ENCODE data around the gene S100A12. TPM values are rescaled to one million over a fixed set of nuclear protein-coding genes. Genes with fewer than 3 reads are reported as not detected.

S100A12 gene
- total RNA-seq, 2 experiments from 2014 or later = not detected

DNA sequence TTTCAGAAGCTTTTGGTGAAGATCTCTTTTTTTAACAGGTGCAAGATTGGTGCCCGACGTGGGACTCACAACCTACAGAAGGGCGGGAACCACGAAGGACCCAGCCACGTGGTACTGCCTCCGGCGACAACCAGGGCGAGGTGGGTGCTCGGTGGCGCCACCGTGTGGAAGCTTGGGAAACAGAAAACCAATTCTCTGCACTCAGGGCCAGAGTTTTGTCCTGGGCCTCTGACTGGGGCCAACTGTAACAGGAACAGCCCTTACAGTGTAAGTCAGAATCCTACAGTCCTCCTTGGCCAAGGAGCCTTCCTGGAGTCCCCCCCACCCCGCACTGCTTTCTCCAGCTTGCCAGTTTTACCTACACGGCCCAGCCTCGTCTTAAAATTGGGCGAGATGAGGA lies 29.3 kb upstream of the S100A12 start:
- H3K36me3 Mint-ChIP-seq (ENCODE audit: low read depth) = no peaks in the 10 kb centered on the region
- intact Hi-C loops (cut with DNase I, micrococcal nuclease) = loop anchor here (1.0 kb wide), 2 partner anchors 49 to 52 kb away; no protein-coding TSS in a partner anchor
- peak; percentile 81 for ATAC-seq
- peaks cover 9% of the 10 kb centered on the region for H3K27me3 Mint-ChIP-seq
- H3K4me1 Mint-ChIP-seq = peaks cover 12% of the 10 kb centered on the region
- no peaks in the 10 kb centered on the region for H3K9me3 Mint-ChIP-seq (ENCODE audit: low read depth)
- no peak overlapping the region for H3K4me3 Mint-ChIP-seq
- H3K27ac Mint-ChIP-seq = no peak overlapping the region
- ChIA-PET CTCF (interaction anchor here (0.7 to 3.0 kb wide), 5 partner anchors 32 to 59 kb away, joined by 3 to 14 read pairs (median 5); no protein-coding TSS in a partner anchor), POLR2A (no interaction called here)
- DNase-seq = peak; percentile 84

DNA sequence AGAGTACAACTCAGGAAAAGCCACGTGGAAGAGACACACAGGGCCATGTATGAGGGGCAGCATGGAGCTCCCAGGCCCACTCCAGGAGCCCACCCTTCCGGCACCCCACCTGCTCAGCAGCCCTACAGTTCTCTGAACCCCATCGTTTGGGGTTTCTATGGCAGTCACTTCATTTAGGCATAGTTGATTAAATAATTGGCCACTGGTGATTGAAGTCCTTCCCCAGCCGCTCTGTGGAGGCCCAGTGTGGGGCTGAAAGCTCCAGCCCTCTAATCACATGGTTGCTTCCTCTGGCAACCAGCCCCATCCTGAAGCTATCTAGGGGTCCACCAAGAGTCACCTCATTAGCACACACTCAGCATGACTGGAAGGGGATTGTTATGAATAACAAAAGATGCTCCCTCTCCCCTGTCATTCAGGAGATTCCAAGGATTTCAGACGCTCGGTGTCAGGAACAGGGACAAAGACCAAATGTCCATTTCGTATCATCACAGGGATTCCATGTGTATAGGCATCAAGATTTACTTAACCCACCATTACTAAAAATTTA lies 28.7 kb upstream of the S100A12 start:
- Mint-ChIP-seq H3K27ac (no peak overlapping the region), H3K4me3 (no peak overlapping the region), H3K36me3 (ENCODE audit: low read depth) (no peaks in the 10 kb centered on the region), H3K4me1 (peaks cover 12% of the 10 kb centered on the region), H3K27me3 (peaks cover 9% of the 10 kb centered on the region), H3K9me3 (ENCODE audit: low read depth) (no peaks in the 10 kb centered on the region)
- ATAC-seq (no peak), DNase-seq (no peak)
- CTCF ChIA-PET = interaction anchor here (0.7 to 3.0 kb wide), 5 partner anchors 31 to 58 kb away, joined by 3 to 14 read pairs (median 5); no protein-coding TSS in a partner anchor
- POLR2A ChIA-PET = no interaction called here
- intact Hi-C loops (cut with DNase I, micrococcal nuclease) = loop anchor here (1.0 kb wide), 2 partner anchors 49 to 52 kb away; no protein-coding TSS in a partner anchor

- intact Hi-C loops (cut with DNase I, micrococcal nuclease) = loop anchor here (1.0 kb wide), 2 partner anchors 48 to 51 kb away; no protein-coding TSS in a partner anchor
- Mint-ChIP-seq H3K9me3 (ENCODE audit: low read depth) (no peaks in the 10 kb centered on the region), H3K27me3 (peaks cover 8% of the 10 kb centered on the region), H3K36me3 (ENCODE audit: low read depth) (no peaks in the 10 kb centered on the region), H3K27ac (no peak overlapping the region), H3K4me1 (peaks cover 12% of the 10 kb centered on the region), H3K4me3 (no peak overlapping the region)
- ATAC-seq = no peak
- DNase-seq = no peak
- CTCF ChIA-PET = interaction anchor here (1.1 to 3.0 kb wide), 3 partner anchors 48 to 62 kb away, joined by 3 to 14 read pairs (median 7); no protein-coding TSS in a partner anchor
- POLR2A ChIA-PET = no interaction called here
These were observed 28.1 kb upstream of the S100A12 start for GRCh38 chr1:153403421-153404085.

DNA sequence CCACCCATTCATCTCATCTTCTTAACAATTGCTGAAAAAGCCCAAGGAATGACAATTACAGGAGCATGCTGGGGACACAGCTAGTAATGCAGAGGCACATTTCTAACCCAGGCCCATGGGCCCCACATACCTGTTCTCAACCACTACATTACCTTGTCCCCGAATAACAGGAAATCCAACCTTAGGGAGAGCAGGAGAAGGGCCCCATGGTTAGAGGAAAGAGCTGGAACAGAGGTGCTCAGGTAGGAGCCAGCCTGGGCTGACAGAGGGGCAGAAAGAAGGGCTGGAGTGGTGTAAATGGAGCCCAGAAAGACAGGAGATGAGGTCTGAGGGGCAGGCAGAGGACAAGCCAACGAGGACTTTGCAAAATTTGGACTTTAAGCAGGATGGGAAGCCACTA lies 26.8 kb upstream of the S100A12 start:
- ChIA-PET CTCF (interaction anchor here (0.7 to 1.3 kb wide), 4 partner anchors 9 to 64 kb away, joined by 3 to 4 read pairs (median 4); no protein-coding TSS in a partner anchor), POLR2A (no interaction called here)
- no peak for ATAC-seq
- Mint-ChIP-seq H3K27ac (no peak overlapping the region), H3K4me3 (no peak overlapping the region), H3K27me3 (peaks cover 3% of the 10 kb centered on the region), H3K4me1 (peaks cover 10% of the 10 kb centered on the region), H3K36me3 (ENCODE audit: low read depth) (no peaks in the 10 kb centered on the region), H3K9me3 (ENCODE audit: low read depth) (no peaks in the 10 kb centered on the region)
- intact Hi-C loops (cut with DNase I, micrococcal nuclease) = no loop called here
- no peak for DNase-seq

DNA sequence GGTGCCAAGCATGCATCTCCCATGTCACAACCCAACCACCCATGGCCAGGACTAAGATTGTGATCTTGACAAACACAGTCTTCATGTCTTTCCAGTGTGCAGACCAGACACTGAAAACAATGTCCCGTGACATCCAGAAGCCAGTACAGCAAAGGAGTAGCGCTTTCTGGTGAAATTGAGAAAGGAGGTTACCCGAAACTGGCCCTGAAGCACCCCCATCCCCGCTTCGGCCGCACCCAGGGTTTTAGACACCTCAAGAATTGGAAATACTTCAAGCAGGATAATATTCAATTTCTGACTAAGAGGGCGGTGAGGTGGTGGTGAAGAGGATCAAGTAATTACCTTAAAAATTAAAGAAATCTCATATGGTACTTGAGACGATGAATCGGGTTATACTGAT lies 26.0 kb upstream of the S100A12 start:
- no peak for ATAC-seq
- H3K36me3 Mint-ChIP-seq (ENCODE audit: low read depth) = no peaks in the 10 kb centered on the region
- no peak overlapping the region for H3K4me3 Mint-ChIP-seq
- ChIA-PET POLR2A (no interaction called here), CTCF (no interaction called here)
- no peak overlapping the region for H3K27ac Mint-ChIP-seq
- no peaks in the 10 kb centered on the region for H3K9me3 Mint-ChIP-seq (ENCODE audit: low read depth)
- peaks cover 3% of the 10 kb centered on the region for H3K27me3 Mint-ChIP-seq
- DNase-seq = no peak
- H3K4me1 Mint-ChIP-seq = peaks cover 3% of the 10 kb centered on the region
- intact Hi-C loops (cut with DNase I, micrococcal nuclease) = no loop called here

DNA sequence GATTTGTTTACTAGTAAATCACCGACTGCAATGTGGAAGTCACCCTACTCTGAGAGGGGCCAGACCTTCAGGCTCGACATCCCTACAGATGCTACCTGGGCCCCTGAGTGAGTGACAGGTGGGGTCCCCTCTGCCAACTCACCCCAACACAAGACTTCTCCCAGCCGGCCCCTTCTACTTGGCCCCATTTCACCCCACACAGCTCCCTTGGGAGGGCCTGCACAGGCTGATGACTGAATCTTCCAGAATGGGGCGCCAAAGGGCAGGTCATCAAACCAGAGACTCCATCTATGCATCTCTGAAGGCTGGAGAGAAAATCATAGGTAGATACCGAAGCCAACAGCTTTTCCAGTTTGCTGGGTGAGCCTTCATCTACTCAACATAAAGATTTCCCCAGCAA lies 24.8 kb upstream of the S100A12 start:
- intact Hi-C loops (cut with DNase I, micrococcal nuclease) = no loop called here
- ChIA-PET POLR2A (interaction anchor here (0.7 kb wide), 1 partner anchor 161 kb away, joined by 3 read pairs; no protein-coding TSS in a partner anchor), CTCF (no interaction called here)

GRCh38 chr1:153399401-153400055 lies 24.1 kb upstream of the S100A12 start:
- Mint-ChIP-seq H3K9me3 (ENCODE audit: low read depth) (no peaks in the 10 kb centered on the region), H3K4me3 (no peak overlapping the region), H3K27ac (no peak overlapping the region), H3K4me1 (peaks cover under 1% of the 10 kb centered on the region), H3K36me3 (ENCODE audit: low read depth) (no peaks in the 10 kb centered on the region), H3K27me3 (peaks cover 3% of the 10 kb centered on the region)
- POLR2A ChIA-PET = no interaction called here
- intact Hi-C loops (cut with DNase I, micrococcal nuclease) = no loop called here
- CTCF ChIA-PET = no interaction called here
- DNase-seq (no peak), ATAC-seq (no peak)

More for the DNA sequence above, 24.8 kb upstream of the S100A12 start:
- ATAC-seq = no peak
- DNase-seq = no peak
- H3K36me3 Mint-ChIP-seq (ENCODE audit: low read depth) = no peaks in the 10 kb centered on the region
- no peaks in the 10 kb centered on the region for H3K9me3 Mint-ChIP-seq (ENCODE audit: low read depth)
- H3K4me3 Mint-ChIP-seq = no peak overlapping the region
- peaks cover 2% of the 10 kb centered on the region for H3K4me1 Mint-ChIP-seq
- H3K27ac Mint-ChIP-seq = no peak overlapping the region
- peaks cover 1% of the 10 kb centered on the region for H3K27me3 Mint-ChIP-seq

DNA sequence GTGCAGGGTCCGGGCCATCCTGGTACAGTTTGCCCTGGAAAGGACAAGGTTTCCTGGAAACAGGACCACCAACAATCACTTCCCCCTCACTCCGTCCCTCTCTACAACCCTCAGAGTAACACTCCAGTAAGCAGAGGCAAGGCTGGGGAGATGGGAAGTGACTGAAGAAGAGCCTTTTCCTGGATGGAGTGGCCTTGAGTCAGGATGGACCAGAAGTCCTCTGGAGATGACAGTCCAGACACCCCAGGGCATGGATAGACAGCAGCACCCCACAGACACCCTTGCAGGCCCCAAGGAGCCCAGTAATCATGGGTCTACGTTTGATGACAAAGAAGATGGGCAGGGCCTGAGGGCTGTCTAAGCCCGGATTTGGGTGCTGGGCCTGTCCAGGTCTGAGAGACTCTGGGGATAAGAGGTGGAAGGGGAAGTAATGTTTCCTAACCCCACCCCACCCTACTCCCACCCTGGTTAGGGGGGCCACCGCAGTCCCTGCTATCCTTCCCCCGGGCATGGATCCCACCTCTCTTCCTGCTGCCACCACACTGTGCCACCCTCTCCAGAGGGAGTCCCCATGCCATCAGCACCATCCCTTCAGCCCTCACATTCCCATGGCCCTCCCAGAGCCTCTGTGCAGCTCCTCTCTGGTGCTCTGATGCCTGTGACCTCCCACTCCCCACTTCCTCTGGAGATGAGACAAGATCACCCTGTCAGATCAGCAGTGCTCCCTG lies 22.7 kb upstream of the S100A12 start:
- peaks cover 8% of the 10 kb centered on the region for H3K27me3 Mint-ChIP-seq
- ChIA-PET POLR2A (no interaction called here), CTCF (no interaction called here)
- H3K4me1 Mint-ChIP-seq = no peaks in the 10 kb centered on the region
- no peaks in the 10 kb centered on the region for H3K9me3 Mint-ChIP-seq (ENCODE audit: low read depth)
- intact Hi-C loops (cut with DNase I, micrococcal nuclease) = no loop called here
- H3K27ac Mint-ChIP-seq = no peak overlapping the region
- no peak overlapping the region for H3K4me3 Mint-ChIP-seq
- no peak for ATAC-seq
- no peak for DNase-seq
- no peaks in the 10 kb centered on the region for H3K36me3 Mint-ChIP-seq (ENCODE audit: low read depth)

GRCh38 chr1:153397051-153397923 lies 21.9 kb upstream of the S100A12 start:
- ChIA-PET POLR2A (no interaction called here), CTCF (interaction anchor here (1.0 kb wide), 1 partner anchor 45 kb away, joined by 3 read pairs; no protein-coding TSS in a partner anchor)
- Mint-ChIP-seq H3K27ac (no peak overlapping the region), H3K4me3 (no peak overlapping the region), H3K27me3 (peaks cover 10% of the 10 kb centered on the region), H3K9me3 (ENCODE audit: low read depth) (no peaks in the 10 kb centered on the region), H3K36me3 (ENCODE audit: low read depth) (no peaks in the 10 kb centered on the region), H3K4me1 (no peaks in the 10 kb centered on the region)
- intact Hi-C loops (cut with DNase I, micrococcal nuclease) = no loop called here
- no peak for DNase-seq
- no peak for ATAC-seq

DNA sequence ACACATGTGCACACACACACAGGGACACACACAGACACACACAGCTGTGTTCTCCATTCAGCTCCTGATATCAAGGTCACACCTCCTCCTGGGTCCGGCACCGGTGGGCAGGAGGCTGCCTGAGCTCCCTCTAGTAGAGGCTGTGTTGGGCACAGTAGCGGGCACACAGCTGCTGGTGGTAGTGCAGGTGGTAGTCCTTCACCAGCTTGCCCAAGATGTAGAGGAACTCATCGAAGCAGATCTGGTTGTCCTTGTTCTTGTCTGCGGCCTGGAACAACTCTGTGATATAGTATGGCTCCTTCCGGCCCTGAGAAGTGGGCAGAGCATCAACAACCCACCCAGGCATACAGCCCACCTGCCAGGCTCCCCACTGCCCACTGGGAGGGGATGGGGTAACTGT lies 21.0 kb upstream of the S100A12 start:
- Mint-ChIP-seq H3K27me3 (peaks cover 10% of the 10 kb centered on the region), H3K4me1 (no peaks in the 10 kb centered on the region), H3K4me3 (no peak overlapping the region), H3K36me3 (ENCODE audit: low read depth) (no peaks in the 10 kb centered on the region), H3K27ac (no peak overlapping the region), H3K9me3 (ENCODE audit: low read depth) (no peaks in the 10 kb centered on the region)
- intact Hi-C loops (cut with DNase I, micrococcal nuclease) = no loop called here
- POLR2A ChIA-PET = no interaction called here
- CTCF ChIA-PET = interaction anchor here (1.0 to 2.4 kb wide), 2 partner anchors 44 to 98 kb away, joined by 3 to 9 read pairs; no protein-coding TSS in a partner anchor
- DNase-seq = no peak
- ATAC-seq = no peak
